ENCODE results near the gene HAUS8.

GRCh38 chr19:17086120-17086519 is 10.9 kb upstream of the HAUS8 start:
- TF ChIP-seq POLR2A (IDR thresholded peaks at IDR 0.05) (no peak), CTCF (IDR thresholded peaks at IDR 0.05) (no peak)
